WI38 (cell line): ENCODE measurements around the gene PCARE.
"Not testable (repeated sequence)": the region's sequence is repeated elsewhere in the genome, so short reads cannot be mapped to it uniquely, and the experiment has no call there.

Source experiments
- H3K4me3 ChIP-seq: 2 replicates; pipeline ENCODE4 v1.5.1; 2011; ENCODE audit warnings: low read depth, mild to moderate bottlenecking, control low read depth, low read length
- TF ChIP-seq, protein P1 (sequence below): IDR thresholded peaks from 2 replicates; pipeline ENCODE4 v1.5.1; 2012; ENCODE audit warnings: low read depth, mild to moderate bottlenecking, control low read depth, low read length

PCARE gene

DNA sequence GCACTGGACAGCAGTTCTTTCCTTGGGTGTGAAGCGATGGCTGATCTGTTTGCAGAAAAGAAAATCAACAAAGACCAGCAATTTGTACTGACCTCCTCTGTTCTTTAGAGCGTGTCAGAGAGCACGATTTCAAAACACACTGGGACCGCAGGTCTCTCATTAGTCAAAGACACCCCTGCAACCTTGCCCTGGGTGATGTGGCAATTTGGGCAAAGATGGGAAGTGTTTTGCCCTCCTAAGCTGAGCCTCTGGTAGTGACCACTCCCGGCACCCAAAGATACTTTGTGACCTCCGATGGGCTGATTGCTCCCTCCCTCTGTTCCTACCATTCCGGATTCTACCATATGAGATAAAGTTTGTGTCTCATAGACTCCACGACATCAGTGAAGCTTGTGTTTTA is 22.6 kb upstream of the PCARE start:
- H3K4me3 ChIP-seq: no peak overlapping the region
- TF ChIP-seq, protein P1, sequence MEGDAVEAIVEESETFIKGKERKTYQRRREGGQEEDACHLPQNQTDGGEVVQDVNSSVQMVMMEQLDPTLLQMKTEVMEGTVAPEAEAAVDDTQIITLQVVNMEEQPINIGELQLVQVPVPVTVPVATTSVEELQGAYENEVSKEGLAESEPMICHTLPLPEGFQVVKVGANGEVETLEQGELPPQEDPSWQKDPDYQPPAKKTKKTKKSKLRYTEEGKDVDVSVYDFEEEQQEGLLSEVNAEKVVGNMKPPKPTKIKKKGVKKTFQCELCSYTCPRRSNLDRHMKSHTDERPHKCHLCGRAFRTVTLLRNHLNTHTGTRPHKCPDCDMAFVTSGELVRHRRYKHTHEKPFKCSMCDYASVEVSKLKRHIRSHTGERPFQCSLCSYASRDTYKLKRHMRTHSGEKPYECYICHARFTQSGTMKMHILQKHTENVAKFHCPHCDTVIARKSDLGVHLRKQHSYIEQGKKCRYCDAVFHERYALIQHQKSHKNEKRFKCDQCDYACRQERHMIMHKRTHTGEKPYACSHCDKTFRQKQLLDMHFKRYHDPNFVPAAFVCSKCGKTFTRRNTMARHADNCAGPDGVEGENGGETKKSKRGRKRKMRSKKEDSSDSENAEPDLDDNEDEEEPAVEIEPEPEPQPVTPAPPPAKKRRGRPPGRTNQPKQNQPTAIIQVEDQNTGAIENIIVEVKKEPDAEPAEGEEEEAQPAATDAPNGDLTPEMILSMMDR: no peak

DNA sequence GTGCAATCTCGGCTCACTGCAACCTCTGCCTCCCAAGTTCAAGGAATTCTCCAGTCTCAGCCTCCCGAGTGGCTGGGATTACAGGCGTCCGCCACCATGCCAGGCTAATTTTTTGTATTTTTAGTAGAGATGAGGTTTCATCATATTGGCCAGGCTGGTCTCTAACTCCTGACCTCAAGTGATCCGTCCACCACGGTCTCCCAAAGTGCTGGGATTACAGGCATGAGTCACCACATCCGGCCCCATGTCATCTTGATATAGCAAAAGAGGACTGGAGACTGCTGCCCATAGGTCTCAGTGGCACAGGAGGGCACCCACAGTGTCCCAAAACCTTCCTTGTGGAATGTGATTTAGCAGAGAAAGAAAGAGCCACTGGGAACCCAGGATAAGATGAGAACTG is 16.0 kb upstream of the PCARE start:
- not testable (repeated sequence) for H3K4me3 ChIP-seq

DNA sequence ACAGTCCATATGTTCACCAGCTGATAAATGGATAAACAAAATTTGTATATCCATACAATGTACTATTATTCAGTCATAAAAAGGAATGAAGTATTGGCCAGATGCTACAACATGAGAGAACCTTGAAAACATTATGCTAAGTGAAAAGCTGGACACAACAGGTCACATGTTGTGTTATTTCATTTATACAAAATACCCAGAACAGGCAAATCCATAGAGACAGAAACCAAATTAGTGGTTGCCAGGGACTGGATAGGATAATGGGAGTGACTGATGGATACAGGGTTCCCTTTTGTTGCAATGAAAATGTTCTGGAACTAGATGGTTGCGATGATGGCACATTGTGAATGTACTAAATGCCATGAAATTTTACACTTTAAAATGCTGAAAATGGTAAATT is 10.2 kb upstream of the PCARE start:
- TF ChIP-seq, protein P1: no peak
- H3K4me3 ChIP-seq: no peak overlapping the region

DNA sequence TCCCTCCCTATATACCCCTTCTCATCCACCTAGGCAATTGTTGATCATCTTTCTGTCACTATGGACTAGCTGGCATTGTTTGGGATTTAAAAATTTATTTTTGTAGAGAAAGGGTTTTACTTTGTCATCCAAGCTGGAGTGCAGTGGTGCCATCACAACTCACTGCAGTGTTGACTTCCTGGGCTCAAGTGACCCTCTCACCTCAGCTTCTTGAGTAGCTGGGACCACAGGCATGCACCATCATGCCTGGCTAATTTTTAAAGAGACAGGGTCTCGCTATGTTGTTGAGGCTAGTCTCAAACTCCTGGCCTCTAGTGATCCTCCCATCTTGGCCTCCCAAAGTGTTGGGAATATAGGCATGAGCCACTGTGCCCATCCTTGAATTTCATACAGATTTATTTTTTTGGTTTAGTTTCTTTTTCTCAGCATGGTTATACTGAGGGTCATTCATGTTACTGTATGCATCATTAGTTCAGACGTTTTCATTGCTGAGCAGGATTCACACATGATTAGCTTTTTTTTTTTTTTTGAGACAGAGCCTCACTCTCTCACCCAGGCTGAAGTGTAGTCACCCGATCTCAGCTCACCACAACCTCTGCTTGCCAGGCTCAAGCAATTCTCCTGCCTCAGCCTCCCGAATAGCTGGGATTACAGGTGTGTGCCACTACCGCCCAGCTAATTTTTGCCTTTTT is 8.6 kb upstream of the PCARE start:
- H3K4me3 ChIP-seq: no peak overlapping the region
- TF ChIP-seq, protein P1: no peak

DNA sequence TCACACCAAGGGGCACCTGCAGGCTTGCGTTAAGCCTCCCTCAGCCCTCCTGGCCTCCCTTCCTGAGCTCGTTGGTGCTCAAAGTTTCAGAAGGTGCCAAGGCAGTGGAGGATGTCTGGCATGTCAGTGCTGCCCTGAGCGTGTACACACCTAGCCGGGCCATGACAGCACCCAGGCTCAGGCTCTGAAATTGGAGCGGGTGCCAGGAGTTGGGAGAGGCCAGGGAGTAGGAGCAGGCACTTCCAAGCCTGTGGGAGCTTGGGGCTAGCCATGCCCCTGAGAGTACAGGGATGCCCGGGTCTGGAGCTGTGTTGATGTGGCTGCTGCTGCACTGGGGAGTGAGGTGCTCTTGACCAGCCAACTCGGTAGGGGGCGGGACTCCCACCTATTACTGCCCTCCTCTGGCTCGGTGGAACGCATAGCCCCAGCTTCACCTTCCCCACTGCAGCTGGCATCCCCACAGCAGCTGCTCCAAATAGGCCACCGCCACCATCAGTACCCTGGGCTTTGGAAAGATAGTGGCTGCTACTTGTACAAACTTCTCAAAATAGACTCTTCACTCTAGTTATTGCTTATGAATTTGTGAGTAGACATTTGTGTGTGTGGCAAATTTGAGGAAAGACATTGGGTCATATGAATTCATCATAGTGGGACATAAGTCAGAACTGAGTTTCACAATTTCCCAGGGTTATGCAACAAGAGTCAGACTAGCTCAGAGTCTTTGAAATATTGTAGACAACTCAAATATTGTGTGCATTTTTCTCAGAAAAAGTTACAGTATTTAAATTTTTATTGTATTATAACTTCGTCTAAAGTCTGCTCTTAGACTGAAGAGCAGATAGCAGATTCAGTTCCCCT is 6.8 kb upstream of the PCARE start:
- H3K4me3 ChIP-seq: no peak overlapping the region
- TF ChIP-seq, protein P1: no peak

DNA sequence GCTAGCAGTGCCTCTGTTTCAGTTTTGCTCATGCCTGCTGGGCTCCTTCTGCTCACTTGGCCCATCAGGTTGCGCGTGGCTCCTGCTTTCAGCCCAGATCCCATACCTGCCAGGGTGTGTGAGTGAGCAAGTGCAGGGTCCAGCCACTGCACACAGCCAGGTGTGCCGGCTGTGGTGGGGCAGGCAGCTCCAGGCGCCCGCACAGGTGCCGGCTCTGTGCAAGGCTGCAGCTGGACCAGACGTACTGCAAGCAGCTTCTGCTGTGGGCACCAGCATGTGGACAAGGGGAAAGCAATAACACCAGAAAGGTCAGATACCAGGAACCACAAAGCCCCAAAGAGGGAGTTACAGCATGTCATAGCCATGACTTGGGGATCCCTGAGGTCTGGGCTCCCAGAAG is 5.6 kb upstream of the PCARE start:
- TF ChIP-seq, protein P1: no peak
- no peak overlapping the region for H3K4me3 ChIP-seq

DNA sequence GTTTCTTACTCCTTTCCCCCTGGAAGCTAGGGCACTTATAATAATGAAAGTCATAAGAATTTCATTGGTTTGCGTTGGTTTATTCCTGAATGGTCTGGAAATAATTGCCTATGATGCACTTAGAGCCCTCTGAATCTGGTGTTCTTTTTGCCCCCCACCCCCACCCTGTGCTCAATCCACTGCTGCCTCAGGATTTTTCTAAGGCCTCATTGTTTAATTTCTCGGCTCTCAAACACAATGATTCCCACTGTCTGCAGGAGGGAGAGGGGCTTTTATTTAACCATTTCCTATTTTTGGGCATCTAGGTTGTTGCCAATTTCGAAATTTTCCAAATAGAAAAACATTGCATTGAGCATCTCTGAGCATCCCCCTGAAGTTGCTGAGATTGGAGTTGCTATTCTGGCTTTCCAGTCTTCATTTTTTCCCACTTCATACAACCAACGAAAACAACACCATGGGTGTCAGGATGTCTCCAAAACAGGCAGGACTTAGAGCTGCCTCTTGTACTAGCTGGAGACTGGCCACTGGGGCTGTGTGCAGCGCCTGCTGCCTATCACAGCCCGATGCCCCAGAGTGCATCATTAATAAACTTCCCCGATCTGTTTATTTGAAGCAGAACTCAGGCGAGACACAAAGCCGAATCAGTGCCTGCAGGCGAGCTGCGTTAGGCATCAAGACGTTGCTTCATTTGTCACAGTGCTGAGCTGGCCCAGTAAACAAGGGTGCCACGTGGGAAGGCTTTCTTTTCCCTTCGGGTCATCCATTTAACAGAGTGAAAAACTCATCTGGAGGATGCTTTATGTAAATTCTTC is 1.8 kb upstream of the PCARE start:
- H3K4me3 ChIP-seq: no peak overlapping the region
- TF ChIP-seq, protein P1: no peak
